CD14-positive monocyte (primary cell): ENCODE data around the gene ANKRD50. TPM values are rescaled to one million over a fixed set of nuclear protein-coding genes. Genes with fewer than 3 reads are reported as not detected.

Experiments used
- DNase-seq, 3 donors: peaks; one replicate each; pipeline ENCODE4 v3.0.0-alpha.2; 2011 to 2022
- H2AFZ ChIP-seq: 2 replicates; pipeline ENCODE4 v1.6.0; 2012; ENCODE audit warnings: mild to moderate bottlenecking, low read depth, low read length, inconsistent platforms; ENCODE audit not compliant: insufficient read depth, poor library complexity, severe bottlenecking
- H3K27ac ChIP-seq, 2 donors: 1 replicate in 1 of 2; 2 replicates in 1 of 2; pipeline ENCODE4 v1.5.1; 2012 to 2013; ENCODE audit warnings: low read length in 2 of 2, control low read depth in 1 of 2, inconsistent platforms in 1 of 2, low read depth in 1 of 2, mild to moderate bottlenecking in 1 of 2
- H3K27me3 ChIP-seq, 2 donors: one replicate each; pipeline versions ENCODE4 v1.6.0 to v1.6.1; 2011 to 2013; ENCODE audit warnings: low read length in 2 of 2; ENCODE audit not compliant: control insufficient read depth in 2 of 2, insufficient read depth in 2 of 2
- H3K36me3 ChIP-seq, 2 donors: replicated peaks in 1 of 2; 1 replicate in 1 of 2; 2 replicates in 1 of 2; pipeline versions ENCODE4 v1.5.1 to v1.6.1; 2012 to 2013; ENCODE audit warnings: low read length in 2 of 2, control low read depth in 1 of 2, inconsistent platforms in 1 of 2, mild to moderate bottlenecking in 1 of 2; ENCODE audit not compliant: insufficient read depth in 2 of 2, control insufficient read depth in 1 of 2
- H3K4me1 ChIP-seq, 2 donors: 1 replicate in 1 of 2; 2 replicates in 1 of 2; pipeline versions ENCODE4 v1.5.1 to v1.6.1; 2012 to 2013; ENCODE audit warnings: low read length in 2 of 2, control low read depth in 1 of 2, inconsistent platforms in 1 of 2, mild to moderate bottlenecking in 1 of 2, moderate library complexity in 1 of 2; ENCODE audit not compliant: insufficient read depth in 2 of 2, control insufficient read depth in 1 of 2
- H3K4me2 ChIP-seq: replicated peaks from 2 replicates; pipeline ENCODE3; 2012; ENCODE audit warnings: low read length, moderate library complexity, mild to moderate bottlenecking; ENCODE audit not compliant: poor library complexity, severe bottlenecking; ENCODE audit errors: extremely low read depth
- H3K4me3 ChIP-seq, 3 experiments: fragments of 200-600 bp in 1 of 3; sonication (generic) in 1 of 3; replicated peaks in 1 of 3; 1 replicate in 2 of 3; 2 replicates in 1 of 3; pipeline ENCODE4 v1.5.1; 2011 to 2013; ENCODE audit warnings: low read length in 3 of 3, mild to moderate bottlenecking in 3 of 3, control low read depth in 2 of 3, low read depth in 2 of 3, inconsistent platforms in 1 of 3, moderate library complexity in 1 of 3
- H3K79me2 ChIP-seq: 2 replicates; pipeline ENCODE4 v1.6.0; 2012; ENCODE audit warnings: mild to moderate bottlenecking, control low read depth, inconsistent platforms, low read length, moderate library complexity; ENCODE audit not compliant: insufficient read depth
- H3K9ac ChIP-seq: 2 replicates; pipeline ENCODE4 v1.6.0; 2017; ENCODE audit warnings: low read length, mild to moderate bottlenecking; ENCODE audit not compliant: insufficient read depth, poor library complexity, severe bottlenecking
- H3K9me3 ChIP-seq, 2 donors: replicated peaks in 1 of 2; 1 replicate in 1 of 2; 2 replicates in 1 of 2; pipeline versions ENCODE4 v1.5.1 to v1.6.1; 2012 to 2013; ENCODE audit warnings: low read length in 2 of 2, control low read depth in 1 of 2; ENCODE audit not compliant: control insufficient read depth in 1 of 2, insufficient read depth in 1 of 2
- H4K20me1 ChIP-seq: 2 replicates; pipeline ENCODE4 v1.6.0; 2012; ENCODE audit warnings: mild to moderate bottlenecking, low read length, control low read depth, moderate library complexity; ENCODE audit not compliant: insufficient read depth
- H3K27ac Mint-ChIP-seq, 7 donors: one replicate each; pipeline ENCODE4 v1.8.0; 2020; ENCODE audit warnings: mild to moderate bottlenecking in 7 of 7, mixed read lengths in 7 of 7, moderate library complexity in 6 of 7, inconsistent platforms in 2 of 7
- H3K27me3 Mint-ChIP-seq, 3 donors: one replicate each; pipeline ENCODE4 v1.8.0; 2021 to 2022; ENCODE audit warnings: low read depth in 3 of 3, mild to moderate bottlenecking in 3 of 3, mixed read lengths in 3 of 3, moderate library complexity in 3 of 3, inconsistent platforms in 1 of 3
- H3K36me3 Mint-ChIP-seq, 2 donors: one replicate each; pipeline ENCODE4 v1.8.0; 2020; ENCODE audit warnings: mixed read lengths in 2 of 2, inconsistent platforms in 1 of 2, mild to moderate bottlenecking in 1 of 2
- H3K4me1 Mint-ChIP-seq: one replicate; pipeline ENCODE4 v1.8.0; 2020; ENCODE audit warnings: mild to moderate bottlenecking, mixed read lengths
- H3K4me3 Mint-ChIP-seq, 2 donors: one replicate each; pipeline ENCODE4 v1.8.0; 2020; ENCODE audit warnings: mild to moderate bottlenecking in 2 of 2, mixed read lengths in 2 of 2, moderate library complexity in 1 of 2
- H3K9me3 Mint-ChIP-seq, 7 donors: one replicate each; pipeline ENCODE4 v1.8.0; 2020 to 2022; ENCODE audit warnings: mixed read lengths in 7 of 7, mild to moderate bottlenecking in 6 of 7, moderate library complexity in 6 of 7, inconsistent platforms in 2 of 7
- WGBS: methylation state at CpG from one replicate; pipeline ENCODE4 v1.1.5; 2013; ENCODE audit warnings: missing lambda C conversion rate; ENCODE audit not compliant: insufficient coverage; 5-methylcytosine and 5-hydroxymethylcytosine counted together
- intact Hi-C, 2 donors: fragments of 100-400 bp; cut with micrococcal nuclease; formaldehyde crosslinking; loops; one replicate each; pipeline versions ENCODE4 v1.15.0 to v1.15.1; 2023
- polyA plus RNA-seq, 3 donors: library from polyadenylated mRNA; depleted of rRNA in 1 of 3; unstranded in 2 of 3; stranded (reverse) in 1 of 3; fragments of 300-500 nt in 2 of 3; fragments of >200 nt in 1 of 3; fragmentation: Illumina TruSeq in 2 of 3; gene quantifications; 1 replicate in 2 of 3; 2 replicates in 1 of 3; pipeline ENCODE4 v1.2.3, GENCODE V29; 2012 to 2021
- TF ChIP-seq, protein P1 (sequence below): fragments of 200-600 bp; IDR thresholded peaks from one replicate; pipeline ENCODE4 v1.8.0; 2022; ENCODE audit warnings: antibody characterized with exemption, mild to moderate bottlenecking

ANKRD50 gene
- polyA plus RNA-seq, 3 donors = 2.6 to 6.4 (median 5.0) TPM

DNA sequence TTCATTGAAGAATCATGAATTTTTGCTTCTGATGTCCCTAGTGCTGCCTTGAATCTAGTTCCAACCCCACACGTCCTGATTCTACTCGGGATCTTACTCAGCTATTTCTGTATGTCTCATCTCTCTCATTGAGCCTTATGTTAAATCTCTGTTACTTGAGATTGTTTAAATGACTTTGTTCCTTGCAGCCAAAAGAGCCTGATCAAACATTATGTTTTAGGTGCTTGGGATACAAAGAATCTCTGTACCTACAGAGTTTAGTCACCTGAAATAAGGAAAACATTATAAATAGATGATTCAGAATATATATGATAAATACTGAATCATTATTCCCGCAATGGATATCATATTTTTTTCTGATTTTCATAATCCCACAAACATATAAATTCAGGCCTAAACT, 13.7 kb upstream of the ANKRD50 start:
- Histone ChIP-seq H3K4me2 (no peak overlapping the region), H3K36me3 (no peaks in the 10 kb centered on the region), H3K27me3 (no peaks in the 10 kb centered on the region), H3K4me3 (no peak overlapping the region), H3K27ac (no peak overlapping the region), H3K9me3 (no peaks in the 10 kb centered on the region), H3K4me1 (no peaks in the 10 kb centered on the region), H3K79me2 (no peaks in the 10 kb centered on the region), H3K9ac (no peak overlapping the region), H4K20me1 (no peaks in the 10 kb centered on the region), H2AFZ (no peak overlapping the region)
- Mint-ChIP-seq H3K27ac (no peak overlapping the region), H3K36me3 (no peaks in the 10 kb centered on the region), H3K27me3 (peaks cover 0 to 3% (median 2%) of the 10 kb centered on the region in 3 donors), H3K4me3 (no peak overlapping the region), H3K9me3 (peaks cover 0 to 3% (median 0%) of the 10 kb centered on the region in 7 donors), H3K4me1 (no peaks in the 10 kb centered on the region)
- no peak for DNase-seq
- intact Hi-C loops = no loop called here
- TF ChIP-seq, protein P1, sequence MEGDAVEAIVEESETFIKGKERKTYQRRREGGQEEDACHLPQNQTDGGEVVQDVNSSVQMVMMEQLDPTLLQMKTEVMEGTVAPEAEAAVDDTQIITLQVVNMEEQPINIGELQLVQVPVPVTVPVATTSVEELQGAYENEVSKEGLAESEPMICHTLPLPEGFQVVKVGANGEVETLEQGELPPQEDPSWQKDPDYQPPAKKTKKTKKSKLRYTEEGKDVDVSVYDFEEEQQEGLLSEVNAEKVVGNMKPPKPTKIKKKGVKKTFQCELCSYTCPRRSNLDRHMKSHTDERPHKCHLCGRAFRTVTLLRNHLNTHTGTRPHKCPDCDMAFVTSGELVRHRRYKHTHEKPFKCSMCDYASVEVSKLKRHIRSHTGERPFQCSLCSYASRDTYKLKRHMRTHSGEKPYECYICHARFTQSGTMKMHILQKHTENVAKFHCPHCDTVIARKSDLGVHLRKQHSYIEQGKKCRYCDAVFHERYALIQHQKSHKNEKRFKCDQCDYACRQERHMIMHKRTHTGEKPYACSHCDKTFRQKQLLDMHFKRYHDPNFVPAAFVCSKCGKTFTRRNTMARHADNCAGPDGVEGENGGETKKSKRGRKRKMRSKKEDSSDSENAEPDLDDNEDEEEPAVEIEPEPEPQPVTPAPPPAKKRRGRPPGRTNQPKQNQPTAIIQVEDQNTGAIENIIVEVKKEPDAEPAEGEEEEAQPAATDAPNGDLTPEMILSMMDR = no peak
- WGBS = no CpG with 5 or more reads among the region's 3 CpGs

DNA sequence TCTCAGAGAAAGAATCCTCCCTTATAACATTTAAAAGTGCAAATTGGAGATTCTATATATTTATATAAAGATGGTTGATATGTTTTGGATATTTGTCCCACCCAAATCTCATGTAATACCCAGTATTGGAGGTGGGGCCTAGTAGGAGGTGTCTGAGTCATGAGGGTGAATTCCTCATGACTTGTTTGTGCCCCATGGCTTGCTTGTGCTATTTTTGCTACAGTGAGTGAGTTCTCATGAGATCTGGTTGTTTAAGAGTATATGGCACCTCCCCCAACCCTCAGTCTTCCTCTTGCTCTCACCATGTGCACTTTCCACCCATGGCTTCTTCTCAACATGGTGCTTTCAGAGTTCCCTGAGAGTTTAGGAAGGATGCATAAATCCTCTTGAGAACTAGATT, 9.5 kb upstream of the ANKRD50 start:
- no peaks in the 10 kb centered on the region for H3K4me1 ChIP-seq
- no peak overlapping the region for H3K4me2 ChIP-seq
- peaks cover 0 to 5% (median 2%) of the 10 kb centered on the region in 3 donors for H3K27me3 Mint-ChIP-seq
- TF ChIP-seq, protein P1 = no peak
- H3K36me3 ChIP-seq = no peaks in the 10 kb centered on the region
- H2AFZ ChIP-seq = no peak overlapping the region
- H3K36me3 Mint-ChIP-seq = no peaks in the 10 kb centered on the region
- H3K4me3 ChIP-seq = no peak overlapping the region
- intact Hi-C loops = no loop called here
- no peak overlapping the region for H3K27ac ChIP-seq
- no peaks in the 10 kb centered on the region for H3K27me3 ChIP-seq
- no peak overlapping the region for H3K4me3 Mint-ChIP-seq
- H3K9me3 ChIP-seq = no peaks in the 10 kb centered on the region
- peak in 1 of 3 donors; percentile 4 for DNase-seq
- H3K9me3 Mint-ChIP-seq = peaks cover 0 to 5% (median 0%) of the 10 kb centered on the region in 7 donors
- no peaks in the 10 kb centered on the region for H3K4me1 Mint-ChIP-seq
- no peak overlapping the region for H3K9ac ChIP-seq
- H3K79me2 ChIP-seq = no peaks in the 10 kb centered on the region
- H3K27ac Mint-ChIP-seq = no peak overlapping the region
- no peaks in the 10 kb centered on the region for H4K20me1 ChIP-seq
